COLO668 (cell line): ENCODE data around the gene RPS6KL1.

Experiments
- DNase-seq: peaks from one replicate; lab custom pipeline; 2025; ENCODE audit not compliant: unreplicated experiment; lab: John Stamatoyannopoulos, UW

RPS6KL1 gene, protein sequence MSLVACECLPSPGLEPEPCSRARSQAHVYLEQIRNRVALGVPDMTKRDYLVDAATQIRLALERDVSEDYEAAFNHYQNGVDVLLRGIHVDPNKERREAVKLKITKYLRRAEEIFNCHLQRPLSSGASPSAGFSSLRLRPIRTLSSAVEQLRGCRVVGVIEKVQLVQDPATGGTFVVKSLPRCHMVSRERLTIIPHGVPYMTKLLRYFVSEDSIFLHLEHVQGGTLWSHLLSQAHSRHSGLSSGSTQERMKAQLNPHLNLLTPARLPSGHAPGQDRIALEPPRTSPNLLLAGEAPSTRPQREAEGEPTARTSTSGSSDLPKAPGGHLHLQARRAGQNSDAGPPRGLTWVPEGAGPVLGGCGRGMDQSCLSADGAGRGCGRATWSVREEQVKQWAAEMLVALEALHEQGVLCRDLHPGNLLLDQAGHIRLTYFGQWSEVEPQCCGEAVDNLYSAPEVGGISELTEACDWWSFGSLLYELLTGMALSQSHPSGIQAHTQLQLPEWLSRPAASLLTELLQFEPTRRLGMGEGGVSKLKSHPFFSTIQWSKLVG

DNA sequence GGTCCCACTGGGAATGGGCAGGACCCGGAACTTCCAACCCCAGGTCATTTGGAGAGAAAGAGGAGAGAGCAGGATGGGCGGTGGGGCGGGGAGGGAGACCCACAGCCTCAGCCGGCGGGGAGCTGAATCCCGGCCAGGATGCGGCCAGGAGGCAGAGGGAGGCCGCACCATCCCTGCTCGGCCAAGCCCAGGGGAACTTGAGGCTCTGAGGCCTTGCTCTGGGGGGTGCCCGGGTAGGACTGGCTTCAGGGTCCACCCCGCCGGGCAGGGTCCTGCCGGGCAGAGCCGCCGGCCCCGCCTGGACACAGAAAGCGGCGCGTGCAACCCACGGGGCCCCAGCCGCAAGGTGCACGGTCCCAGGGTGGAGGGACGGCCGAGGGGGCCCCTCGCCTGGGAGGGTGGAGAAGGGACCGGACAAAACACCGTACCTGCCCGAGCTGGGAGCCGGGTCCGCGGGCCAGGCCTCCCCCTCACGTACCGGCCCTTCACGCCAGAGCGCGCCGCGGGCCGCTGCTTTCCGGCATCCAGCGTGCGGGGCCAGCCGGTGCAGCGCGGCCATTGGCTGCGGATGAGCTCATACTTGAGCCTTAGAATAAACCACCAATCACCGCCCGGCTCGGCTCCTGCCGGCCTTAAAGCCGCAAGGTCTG is at the start of gene RPS6KL1:
RPS6KL1 (minus strand) TSS at position 509 of the 650 bp plus-strand sequence. CDS start 1,719 bp downstream, outside the sequence.
- peak; percentile 96 for DNase-seq

DNA sequence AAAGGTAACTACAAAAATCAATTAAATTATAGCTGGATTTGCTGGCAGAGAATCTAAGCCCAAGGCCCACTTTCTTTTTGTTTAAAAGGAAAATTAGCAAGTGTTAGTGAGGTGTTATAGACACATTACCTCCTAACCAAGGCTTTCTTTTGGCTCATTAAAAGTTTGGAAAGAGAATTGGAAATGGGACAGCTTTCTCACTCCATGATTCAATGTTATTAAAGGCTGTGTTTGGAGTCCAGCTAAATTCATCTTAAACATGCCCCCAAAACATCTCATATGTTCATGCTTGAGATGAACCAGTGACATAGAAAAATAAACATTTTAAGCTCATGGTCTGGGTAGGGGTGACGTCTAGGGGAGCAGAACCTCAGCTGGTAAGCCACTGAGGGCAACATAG is 45.8 kb upstream of the RPS6KL1 start:
- DNase-seq, result no peak

DNA sequence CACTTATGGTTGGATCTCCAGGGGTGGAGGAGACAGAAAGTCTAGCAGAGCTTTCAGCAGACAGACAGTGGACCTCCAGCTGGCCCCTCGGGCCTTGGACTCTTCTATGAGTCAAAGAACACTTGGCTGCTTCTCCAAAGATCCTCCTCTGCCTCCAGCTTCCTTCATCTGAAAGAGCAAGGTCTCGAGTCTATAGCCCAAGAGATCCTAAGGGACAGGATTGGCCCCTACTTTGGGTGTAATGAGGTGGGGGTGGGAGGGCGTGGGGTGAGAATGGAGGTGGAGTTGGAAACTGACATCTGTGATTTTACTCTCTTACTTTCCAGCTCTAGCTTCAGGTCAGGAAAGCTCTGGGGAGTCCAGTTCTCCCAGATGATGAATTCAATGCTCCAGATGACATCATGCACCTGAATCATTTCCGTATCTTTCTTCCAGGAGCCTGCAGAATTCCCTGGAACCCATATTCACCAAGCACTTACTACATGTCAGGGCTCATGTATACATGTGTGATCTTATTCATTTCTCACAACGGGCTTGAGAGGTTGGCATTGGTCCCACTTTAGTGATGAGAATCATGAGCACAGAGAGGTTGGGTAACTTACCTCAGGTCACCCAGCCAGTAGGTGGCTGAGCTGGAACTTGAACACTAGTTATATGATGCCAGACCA is 42.6 kb upstream of the RPS6KL1 start:
- no peak for DNase-seq

DNA sequence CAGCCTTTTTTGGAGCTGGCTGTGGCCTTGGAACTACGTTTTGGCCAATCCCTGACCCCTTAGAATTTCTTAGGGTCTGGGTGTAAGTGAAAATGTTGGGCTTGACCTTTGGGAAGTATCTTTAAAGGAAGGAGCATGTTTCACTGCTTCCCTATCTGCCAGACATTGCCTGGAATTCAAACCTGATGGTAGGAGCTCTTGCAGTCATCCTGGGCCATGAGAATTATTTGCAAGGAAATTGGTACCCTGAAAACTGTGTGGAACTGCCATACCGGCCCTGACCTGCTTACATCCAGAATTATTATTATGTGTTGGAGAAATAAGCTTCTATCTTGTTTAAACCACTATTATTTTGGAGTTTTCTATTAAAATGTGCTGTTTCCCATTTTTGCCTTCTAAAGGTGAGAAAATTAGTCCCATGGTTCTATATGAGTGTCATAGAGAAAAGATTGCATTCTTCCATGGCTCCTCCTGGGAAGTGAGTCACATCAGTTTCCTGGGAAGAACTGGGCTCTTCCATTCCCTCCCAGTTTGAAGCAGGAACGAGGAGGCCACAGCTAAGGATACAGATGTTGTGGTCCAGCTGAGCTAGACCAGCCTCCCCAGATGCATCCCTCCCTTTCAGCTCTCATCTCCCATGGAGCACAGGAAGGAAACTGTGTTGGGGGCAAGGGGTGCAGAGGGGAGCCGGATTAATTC is 41.9 kb upstream of the RPS6KL1 start:
- no peak for DNase-seq

DNA sequence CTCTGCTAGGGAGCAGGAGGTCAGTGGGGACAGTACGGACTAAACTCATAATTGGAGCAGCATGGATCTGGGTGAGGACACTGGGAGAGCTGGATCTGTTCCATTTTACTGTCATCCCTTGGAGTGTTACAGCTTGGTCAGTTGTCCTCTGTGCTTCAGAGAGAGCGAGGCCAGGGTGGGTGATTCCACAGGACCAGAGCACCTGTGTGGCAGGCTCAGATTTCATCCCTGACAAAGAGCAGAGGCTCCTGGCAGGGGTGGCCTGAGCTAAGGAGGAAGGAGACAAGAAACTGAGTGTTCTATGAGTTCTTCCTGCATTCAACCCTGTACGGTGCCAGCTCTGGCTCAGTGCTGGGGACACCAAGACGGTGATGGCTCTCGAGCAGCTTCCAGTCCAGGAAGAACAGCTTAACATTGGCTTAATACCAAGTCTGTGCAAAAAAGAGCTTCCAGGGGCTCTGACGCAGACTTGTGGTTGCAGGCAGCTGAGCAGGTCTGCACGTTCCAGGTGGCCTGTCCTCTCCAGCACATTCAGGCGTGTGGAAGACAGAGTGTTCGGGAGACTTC is 40.7 kb upstream of the RPS6KL1 start:
- DNase-seq, result peak; percentile 26

DNA sequence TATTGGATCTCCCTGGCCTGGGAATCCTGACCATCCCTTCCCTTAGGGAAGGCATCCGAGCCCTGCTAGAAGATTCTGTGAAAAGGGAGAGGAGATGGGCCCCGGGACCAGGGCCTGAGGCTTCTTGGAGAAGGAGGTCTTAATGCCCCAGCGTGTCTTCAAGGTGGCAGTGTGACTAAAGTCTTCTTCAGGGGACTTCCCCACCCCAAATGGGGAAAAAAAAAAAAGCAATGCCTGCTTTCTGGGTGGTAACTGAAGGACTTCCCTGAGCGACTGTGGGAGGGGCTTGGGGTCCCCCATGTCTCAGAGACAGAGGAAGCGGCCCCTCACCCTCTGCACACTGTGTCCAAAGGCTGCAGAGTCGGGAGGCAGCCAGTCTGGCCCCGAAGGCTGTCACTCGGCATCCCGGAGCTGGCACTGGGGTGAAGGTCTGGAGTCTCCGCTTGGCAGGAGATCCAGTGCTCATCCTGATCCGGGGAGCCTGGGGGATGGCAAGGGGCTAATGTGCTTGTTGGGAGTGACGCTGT is 40.2 kb upstream of the RPS6KL1 start:
- DNase-seq, result no peak

DNA sequence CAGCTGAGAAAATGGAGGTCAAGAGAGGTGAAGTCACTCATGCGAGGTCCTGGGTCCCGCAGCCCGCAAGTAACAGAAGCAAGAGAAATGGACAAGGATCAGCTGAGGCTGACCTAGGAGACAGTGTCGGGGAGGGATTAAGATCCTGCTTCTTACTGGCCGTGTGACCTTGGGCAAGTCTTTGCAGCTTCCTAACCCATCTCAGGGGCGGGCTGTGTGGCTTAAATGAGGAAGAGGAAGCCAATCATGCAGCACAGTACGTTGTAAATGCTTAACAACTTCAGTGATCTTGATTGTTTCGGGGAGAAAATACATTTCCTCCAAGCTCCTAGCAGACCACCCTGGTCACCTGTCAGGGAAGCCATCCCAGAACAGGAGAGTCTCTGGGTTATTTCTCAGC is 39.4 kb upstream of the RPS6KL1 start:
- DNase-seq, result no peak

DNA sequence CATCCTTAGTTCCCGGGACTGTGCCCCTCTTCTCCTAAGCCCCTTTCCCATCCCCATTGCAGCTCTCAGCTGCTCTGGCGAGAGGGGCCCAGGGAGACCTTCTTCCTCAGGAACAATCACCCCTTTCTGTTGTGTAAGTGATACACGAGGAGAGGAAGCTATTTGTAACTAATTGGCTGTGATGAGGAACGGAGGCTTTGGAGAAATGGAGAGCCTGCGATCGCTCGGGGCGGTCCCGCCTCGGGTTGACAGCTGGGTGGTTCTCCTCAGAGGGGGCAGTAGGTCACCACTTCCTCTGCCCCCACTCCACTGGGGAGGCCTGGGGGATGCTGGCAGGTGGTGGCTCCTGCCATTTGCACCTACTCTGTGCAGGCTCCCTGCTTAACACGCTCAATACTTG is 39.0 kb upstream of the RPS6KL1 start:
- DNase-seq, result no peak

DNA sequence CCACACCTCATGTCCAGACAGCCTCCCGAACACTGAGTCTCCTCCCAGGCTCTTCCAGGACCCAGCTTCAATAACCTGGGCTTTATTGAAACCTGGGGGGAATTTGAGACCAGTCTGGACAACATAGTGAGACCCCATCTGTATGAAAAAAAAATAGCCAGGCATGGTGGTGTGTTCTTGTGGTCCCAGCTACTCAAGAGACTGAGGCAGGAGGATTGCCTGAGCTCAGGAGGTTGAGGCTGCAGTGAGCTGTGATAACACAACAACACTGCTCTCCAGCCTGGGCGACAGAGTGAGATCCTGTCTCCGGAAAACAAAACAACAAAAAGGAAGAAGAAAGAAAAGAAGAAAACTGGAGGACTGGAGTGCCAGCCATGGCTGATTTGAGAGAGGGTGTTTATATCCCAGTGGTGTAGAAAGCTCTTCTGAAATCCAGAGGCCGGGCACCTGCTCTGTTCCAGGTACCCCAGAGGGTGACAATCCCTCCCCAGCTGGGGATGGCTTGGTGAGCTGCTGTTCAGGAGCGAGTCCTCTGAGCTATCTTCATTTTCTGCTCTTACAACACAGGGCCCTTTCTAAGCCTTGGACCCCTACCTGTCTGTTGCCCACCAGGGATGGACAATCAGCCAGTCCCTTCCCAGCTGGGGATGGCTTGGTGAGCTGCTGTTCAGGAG is 38.3 kb upstream of the RPS6KL1 start:
- no peak for DNase-seq

DNA sequence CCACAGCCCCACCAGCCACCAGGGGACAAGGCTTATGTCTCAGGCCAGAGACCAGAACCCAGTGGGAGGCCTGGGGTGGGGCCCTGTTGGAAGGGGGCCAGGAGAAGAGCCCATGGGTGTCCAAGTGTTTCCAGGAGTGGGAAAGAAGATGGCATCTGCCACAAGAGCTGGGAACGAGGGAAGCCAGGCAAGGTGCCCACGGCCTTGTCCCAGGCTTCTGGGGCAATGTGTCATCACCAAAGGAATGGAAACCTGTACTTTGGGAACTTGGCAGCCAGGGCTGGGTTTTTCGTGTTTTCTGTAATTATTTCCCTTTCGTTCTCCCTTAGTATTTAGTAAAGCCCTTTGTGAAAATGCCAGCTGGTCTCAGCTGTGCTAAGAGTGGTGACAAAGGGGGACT is 37.7 kb upstream of the RPS6KL1 start:
- DNase-seq, result no peak

DNA sequence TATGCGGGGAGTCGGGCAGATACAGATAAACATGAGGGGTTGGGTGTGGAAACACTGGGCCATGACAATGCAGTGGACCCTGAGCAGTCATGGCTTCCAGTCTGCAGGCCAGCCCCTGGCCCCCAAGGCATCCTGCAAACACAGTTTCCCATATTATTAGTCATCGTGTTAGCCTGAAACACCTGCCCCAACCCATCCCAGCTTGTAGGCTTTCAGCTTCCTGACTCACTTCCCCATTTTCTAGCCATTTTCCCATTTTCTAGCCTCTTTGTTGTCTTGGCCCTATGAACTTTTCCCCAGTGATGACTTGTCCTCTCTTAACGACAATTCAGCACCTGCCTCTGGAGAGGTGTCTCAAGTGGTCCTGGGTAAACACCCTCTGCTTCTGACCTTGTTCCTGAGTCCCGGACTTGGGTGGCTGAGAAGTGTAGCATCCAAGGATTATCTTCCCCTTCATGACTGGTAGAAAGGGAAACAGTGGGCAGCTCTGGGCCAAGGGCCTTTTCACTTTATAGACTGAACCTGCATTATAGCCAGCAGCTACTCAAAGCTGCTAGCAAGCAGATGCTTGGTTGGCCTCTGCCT is 36.6 kb upstream of the RPS6KL1 start:
- DNase-seq, result no peak

DNA sequence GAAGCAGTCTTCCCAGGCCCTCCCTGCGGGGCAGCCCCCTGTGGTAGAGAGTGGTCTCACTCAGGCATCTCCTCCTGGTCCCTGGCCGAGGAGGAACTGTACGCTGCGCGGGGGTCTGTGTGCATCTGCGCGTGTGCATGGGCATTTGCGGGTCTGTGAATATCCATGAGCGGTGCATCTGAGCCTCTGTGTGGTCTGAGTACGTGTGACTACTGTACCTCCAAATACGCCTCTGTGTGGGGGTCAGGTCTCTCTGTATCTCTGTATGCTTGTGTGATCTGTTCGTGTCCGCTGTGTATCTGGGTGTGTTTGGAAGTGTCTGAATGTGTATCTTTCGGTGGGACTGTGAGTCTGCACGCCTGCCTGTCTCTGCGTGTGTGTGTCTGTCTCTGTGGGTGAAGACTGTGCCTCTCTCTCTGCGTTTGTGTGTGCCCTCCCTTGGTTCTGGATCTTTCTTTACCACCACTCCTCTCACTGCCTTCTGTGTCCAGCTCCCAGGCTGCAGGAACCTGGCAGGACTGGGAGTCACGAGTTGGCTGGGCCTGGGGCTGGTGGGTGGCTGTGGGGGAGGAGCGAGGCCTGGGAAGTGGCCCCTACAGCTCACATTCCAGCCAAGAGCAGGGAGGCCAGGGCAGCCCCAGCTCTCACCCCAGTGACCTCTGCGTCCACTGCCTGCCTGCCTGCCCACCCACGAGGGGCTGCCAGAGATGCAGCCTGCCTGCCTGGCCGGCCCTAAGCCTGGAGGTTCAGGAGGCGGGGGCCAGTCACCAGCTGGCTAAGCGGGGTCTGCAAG is 33.4 kb upstream of the RPS6KL1 start:
- no peak for DNase-seq

DNA sequence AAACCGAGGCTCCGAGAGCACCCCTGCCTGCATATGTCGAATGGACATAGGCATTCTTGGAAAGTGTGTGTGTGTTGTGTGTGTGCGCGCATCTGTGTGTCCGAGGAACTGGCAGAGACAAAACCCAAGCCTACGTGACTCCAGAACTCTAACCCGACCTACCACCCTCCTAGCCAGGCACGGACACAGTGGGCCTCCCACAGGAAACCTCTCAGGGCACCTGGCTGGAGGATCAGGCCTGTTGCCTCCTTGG is 32.9 kb upstream of the RPS6KL1 start:
- no peak for DNase-seq

DNA sequence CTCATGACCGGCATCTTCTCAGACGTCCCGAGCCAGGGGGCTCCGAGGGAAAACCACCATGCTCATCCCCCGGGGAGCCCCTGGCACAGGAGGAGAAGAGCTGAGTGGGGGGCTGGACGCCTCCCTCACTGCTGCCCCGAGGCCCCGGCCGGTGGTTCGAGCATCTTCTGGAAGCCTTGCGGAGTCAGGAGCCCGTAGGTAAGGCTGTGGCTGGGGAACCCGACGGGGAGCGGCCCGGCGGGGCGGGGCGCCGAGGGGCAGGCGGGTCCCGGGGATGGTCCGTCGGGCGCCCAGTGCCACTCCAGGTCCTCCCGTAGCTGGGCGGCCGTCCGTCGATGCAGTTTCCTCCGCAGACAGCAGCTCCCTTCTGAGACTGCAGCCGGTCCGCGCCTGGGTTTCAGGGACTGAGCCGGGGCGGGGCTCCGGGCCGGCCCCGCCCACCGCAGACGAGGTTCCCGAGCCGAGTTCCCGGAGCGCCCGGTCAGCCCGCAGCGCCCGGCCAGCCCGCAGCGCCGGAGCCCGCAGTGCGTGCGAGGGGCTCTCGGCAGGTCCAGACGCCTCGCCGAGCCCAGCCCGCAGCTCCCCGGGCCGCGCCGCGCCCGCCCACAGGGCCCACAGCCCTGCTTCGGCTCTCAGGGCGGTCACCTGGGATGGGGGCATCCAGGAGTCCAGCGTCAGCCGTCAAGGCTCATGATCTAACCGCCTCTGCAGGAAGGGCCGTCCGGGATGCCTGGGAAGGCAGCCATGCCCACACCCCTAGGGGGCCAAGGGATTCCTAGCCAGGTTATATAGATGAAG is 32.4 kb upstream of the RPS6KL1 start, which contains the start of gene PGF:
PGF (minus strand) TSS at position 369 of the 798 bp plus-strand sequence; CDS start at position 14, 355 bp downstream.
- peak; percentile 62 for DNase-seq

DNA sequence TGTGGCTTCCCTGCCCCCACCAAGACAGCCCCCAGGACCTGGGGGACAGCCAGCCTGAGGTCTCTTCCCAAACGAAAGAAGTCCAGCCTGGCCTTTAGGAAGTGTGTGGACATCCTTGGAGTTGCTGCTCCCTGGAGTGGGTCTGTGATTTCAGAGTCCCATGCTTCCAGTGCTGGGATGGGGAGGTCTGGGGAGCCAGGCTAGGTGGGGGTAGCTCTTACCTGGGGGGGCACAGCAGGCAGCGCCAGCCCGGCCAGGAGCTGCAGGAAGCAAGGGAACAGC is 31.8 kb upstream of the RPS6KL1 start:
- DNase-seq, result no peak

DNA sequence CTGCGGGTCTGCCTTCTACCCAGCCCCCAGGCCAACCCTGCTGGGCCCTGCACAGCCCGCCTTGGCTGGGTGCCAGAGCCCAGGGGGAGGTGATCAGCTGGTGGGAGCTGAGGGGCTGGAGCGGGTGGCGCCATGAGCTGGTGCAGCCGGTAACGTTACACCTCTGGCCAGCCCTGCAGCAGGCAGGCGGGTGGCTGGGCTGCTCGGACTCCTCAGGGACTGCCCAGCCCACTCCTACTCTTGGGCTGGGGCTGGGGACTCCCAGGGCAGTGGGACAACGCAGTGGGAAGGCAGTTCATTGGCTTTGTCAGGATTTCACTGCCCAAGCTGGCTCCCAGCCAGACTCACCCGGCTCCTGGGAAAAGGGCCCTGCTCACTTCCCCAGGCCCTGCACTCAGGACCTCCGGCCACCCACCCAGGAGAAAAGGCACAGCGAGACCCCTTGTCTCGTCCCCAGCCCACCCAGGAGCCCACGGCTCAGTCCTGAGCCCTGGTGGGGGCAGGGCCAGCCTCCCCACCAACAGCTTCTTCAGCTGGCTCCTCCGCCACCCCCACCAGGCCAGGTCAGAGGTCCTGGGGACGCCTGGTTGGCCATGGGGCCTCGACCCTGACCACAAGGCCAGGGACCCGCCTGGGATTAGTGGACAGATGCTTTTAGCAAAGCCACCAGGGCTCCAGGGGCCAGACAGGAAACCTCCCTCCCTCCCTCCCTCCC is 31.3 kb upstream of the RPS6KL1 start:
- DNase-seq, result peak; percentile 71

DNA sequence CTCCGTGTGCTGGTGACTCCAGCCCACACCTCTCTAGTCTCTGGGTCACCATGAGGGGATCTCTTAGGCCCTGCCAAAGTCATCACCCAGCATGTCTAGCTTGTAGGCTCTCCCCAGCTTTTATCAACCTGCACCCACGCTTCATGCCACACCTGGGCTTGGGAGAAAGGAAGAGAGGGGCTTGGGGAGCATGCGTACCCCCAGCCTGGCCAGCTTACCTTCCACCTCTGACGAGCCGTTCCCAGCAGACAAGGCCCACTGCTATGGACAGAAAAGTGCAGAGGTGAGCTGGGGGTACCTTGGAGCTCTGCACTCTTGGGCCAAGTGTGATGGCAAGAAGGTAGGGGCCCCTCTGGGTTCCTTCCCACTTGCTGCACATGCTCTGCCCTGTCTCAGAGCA is 30.6 kb upstream of the RPS6KL1 start:
- DNase-seq, result no peak
